Measurements from ENCODE around the gene PDLIM5. TPM values are rescaled to one million over a fixed set of nuclear protein-coding genes. Genes with fewer than 3 reads are reported as not detected.
A peak's percentile ranks its signal among the peaks of the same experiment; 100 is the strongest.

The PDLIM5 gene
- total RNA-seq, 1 experiment from 2014 or later = 38.9 TPM

DNA sequence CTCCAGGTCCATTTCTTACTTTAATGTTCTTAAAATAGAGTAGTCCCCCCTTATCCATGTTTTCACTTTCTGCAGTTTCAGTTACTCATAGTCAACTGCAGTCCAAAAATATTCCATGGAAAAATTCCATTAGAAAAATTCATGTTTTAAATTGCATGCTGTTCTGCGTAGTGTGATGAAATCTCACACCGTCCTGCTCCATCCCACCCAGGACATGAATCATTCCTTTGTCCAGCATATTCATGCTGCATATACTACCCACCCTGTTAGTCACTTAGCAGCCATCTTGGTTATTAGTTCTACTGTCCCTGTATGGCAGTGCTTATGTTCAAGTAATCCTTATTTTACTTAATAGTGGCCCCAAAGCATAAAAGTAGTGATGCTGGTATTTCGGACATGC is 5.4 kb upstream of the PDLIM5 start:
- no peaks in the 10 kb centered on the region for H3K36me3 ChIP-seq
- no peak overlapping the region for H3K4me3 ChIP-seq
- no peaks in the 10 kb centered on the region for H3K27me3 ChIP-seq
- no peak overlapping the region for H3K27ac ChIP-seq
- no peaks in the 10 kb centered on the region for H3K9me3 ChIP-seq (replicated peaks)
- no peak for DNase-seq
- no peaks in the 10 kb centered on the region for H3K4me1 ChIP-seq

DNA sequence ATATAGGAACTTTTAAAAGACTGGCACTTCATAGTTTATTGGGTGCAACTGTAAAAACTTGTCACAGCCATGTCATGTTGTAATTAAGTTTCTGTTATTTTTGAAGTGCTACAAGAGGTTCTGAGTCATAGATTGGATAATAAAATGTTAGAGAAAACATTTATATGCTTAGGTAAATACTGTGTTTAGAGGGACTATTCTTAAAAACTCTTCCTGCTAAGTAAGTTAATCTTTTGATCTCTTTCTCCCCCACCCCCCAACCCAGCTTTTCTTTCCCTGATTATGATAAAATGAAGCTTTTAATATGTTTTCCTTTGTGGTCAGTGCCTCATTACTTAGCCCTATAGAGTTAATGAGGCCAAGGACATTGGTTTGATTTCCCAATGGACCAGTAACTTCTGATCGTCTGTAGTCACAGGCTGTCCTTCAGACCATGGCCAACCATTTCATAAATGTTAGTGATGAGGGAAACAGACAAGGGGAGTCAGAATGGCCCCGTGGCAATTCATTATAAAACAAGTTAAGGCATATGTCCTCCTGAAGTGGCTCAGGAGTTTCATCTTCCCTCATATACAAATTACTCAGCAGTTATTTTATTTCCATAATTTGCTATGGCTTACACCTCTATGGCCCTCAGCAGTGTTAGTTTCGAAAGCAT is 3.9 kb upstream of the PDLIM5 start:
- Histone ChIP-seq H3K27me3 (no peaks in the 10 kb centered on the region), H3K36me3 (no peaks in the 10 kb centered on the region), H3K4me1 (no peaks in the 10 kb centered on the region), H3K9me3 (replicated peaks) (no peaks in the 10 kb centered on the region), H3K4me3 (no peak overlapping the region), H3K27ac (no peak overlapping the region)
- DNase-seq = no peak

DNA sequence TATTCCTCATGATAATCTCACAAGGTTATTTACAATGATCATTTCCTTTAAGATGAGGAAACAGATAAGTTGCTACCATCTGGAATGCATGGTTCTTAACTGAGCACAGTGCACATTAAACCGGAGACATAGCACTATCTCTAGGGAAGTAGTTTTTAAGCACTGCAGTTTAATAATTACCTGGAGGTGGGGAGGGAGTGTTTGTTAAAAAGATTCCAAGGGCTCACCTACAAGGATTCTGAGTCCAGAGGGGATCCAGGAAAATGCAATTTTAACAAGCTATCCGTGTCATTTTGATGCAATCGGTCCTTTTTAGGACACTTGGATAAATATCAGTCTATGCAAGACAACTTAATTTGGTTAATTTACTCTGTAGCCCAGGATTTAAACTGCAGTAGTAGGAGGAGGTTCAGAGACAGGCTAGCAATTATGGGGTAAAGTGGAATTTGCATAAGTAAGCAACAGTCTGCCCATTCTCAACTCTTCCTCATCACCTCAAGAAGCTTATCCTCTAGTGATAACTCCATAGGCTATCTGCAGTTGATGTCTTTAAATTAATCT is 2.8 kb upstream of the PDLIM5 start:
- peaks cover 9% of the 10 kb centered on the region for H3K4me1 ChIP-seq
- no peak for DNase-seq
- no peak overlapping the region for H3K27ac ChIP-seq
- H3K27me3 ChIP-seq = no peaks in the 10 kb centered on the region
- no peak overlapping the region for H3K4me3 ChIP-seq
- H3K9me3 ChIP-seq (replicated peaks) = no peaks in the 10 kb centered on the region
- H3K36me3 ChIP-seq = no peaks in the 10 kb centered on the region

DNA sequence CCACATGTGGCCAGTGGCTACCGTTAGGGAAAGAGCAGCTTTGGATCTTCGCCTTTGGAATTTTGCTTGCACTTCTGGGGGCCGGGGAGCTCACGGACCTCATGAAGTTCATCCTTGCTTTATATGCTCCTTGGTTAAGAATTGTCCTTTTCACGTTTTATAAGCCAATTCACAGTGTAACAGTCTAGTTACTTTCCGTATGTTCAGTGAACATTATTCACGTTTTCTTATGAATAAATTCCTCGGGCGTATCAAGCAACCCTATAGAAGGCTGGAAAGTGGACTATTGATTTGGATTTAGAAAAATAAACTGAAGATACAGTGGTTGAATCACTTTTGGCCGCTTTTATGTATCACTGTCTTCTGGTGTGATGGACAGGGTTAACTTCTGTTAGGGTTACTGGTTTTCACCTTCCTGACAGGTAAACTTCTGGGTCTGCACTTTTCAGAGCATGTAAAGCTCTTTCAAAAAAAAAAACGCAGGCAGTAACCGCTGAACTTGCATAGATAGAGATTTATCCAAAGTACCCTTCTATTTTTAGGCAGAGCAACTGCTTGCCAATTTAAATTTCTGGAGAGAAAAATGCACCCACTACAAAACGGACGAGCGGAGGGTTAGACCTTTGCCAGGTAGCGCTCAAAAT is 569 bp upstream of the PDLIM5 start:
- Histone ChIP-seq H3K27me3 (no peaks in the 10 kb centered on the region), H3K4me1 (peaks cover 9% of the 10 kb centered on the region), H3K4me3 (peak overlapping the region; percentile 90), H3K36me3 (no peaks in the 10 kb centered on the region), H3K9me3 (replicated peaks) (no peaks in the 10 kb centered on the region), H3K27ac (no peak overlapping the region; the same call in 1 of the 2 replicates)
- DNase-seq = peak in 1 of 2 experiments; percentile 54

DNA sequence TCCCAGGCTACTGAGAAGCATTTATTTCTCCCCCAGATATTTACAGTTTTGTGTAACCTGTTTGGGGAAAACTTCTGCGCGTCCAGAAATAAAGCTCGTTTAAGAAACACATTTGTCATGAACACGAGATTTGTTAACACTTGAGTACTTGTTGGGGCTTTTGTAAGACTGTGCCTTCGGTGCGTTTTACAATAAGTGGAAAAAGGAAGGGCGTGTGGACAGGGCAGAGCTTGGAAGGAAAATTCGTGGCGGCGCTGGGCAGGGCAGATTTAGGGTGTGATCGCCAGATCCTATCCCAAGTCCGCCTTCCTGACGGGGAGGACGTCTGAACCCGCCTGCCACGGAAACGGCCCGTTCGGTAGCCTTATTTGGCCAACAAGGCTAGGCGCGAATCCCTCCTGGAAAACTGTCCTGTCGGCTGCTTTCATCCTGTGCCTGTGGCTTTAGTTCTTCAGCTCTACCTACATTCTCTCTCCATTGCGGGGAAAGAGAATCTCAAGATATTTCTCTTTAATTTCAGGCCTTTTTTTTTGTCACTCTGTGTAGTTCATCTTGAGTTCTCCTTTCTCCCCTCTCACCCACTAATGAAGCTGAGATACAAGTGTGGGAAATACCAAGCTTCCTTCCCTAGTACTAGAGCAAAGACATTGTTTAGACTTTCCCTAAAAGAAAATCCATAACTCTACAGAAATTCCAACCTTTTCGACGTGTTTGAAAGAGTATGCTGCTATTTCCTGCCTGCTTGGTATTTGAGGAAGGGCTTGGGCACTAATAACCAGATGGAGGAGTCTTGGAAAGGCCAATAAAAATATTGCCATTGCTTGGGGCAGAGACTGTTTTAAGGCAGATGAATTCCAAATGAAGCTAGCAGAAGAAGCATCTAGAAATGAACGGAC is 982 bp downstream of the PDLIM5 start:
- H3K27me3 ChIP-seq = no peaks in the 10 kb centered on the region
- peaks cover 13% of the 10 kb centered on the region for H3K4me1 ChIP-seq
- peak; percentile 85 for DNase-seq
- peak overlapping the region; percentile 31; the same call in 1 of the 2 replicates for H3K27ac ChIP-seq
- H3K9me3 ChIP-seq (replicated peaks) = no peaks in the 10 kb centered on the region
- H3K36me3 ChIP-seq = no peaks in the 10 kb centered on the region
- peak overlapping the region; percentile 90 for H3K4me3 ChIP-seq

DNA sequence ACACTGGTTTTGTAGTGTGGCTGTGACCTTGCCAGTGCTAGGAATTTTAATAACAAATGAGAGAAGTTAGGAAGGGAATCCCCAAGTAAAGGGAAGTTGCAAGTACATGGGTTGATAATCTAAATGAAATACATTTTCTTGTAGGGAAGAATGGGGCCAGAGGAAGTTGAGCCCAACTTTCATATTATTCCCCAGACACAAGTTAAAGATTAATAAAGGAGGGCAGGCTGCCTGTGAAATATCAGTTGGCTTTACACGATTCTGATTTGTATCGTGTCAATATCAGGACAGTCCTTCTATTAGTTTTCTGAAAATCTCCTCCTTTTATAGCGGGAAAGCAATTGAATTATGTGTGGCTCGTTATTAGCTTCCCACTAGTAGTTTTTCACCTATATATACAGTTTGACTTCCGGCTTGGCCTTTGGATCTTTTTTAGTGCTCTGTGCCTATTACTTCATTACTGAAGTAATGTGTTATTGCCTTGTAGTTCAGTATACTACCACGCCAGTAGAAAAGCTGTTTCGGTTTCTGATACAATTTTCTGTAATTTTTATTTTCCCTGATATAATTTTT is 1.7 kb downstream of the PDLIM5 start:
- no peaks in the 10 kb centered on the region for H3K9me3 ChIP-seq (replicated peaks)
- H3K27ac ChIP-seq = no peak overlapping the region
- peaks cover 20% of the 10 kb centered on the region for H3K4me1 ChIP-seq
- no peaks in the 10 kb centered on the region for H3K36me3 ChIP-seq
- no peak for DNase-seq
- H3K4me3 ChIP-seq = peak overlapping the region; percentile 90
- H3K27me3 ChIP-seq = no peaks in the 10 kb centered on the region

DNA sequence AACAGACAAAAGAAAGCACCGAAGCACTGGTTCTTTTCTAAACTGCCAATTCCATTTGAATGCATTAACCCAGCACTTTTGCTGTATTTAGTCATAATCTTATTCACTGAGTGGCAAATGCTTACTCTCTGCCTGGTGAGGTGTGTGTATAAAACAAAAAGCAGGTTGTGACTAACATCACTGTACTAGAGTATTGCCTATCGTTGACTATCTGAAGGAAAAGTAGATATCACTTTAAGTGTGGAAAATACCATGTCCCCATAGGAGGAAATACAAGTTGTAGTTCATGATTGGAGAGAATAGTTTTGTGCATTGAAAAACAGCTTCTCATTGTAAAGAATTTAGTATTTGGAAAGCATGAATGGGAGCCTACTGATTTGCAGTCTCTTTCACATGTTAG is 2.7 kb downstream of the PDLIM5 start:
- H3K4me1 ChIP-seq = peaks cover 29% of the 10 kb centered on the region
- no peaks in the 10 kb centered on the region for H3K9me3 ChIP-seq (replicated peaks)
- DNase-seq = no peak
- H3K27ac ChIP-seq = no peak overlapping the region
- H3K36me3 ChIP-seq = no peaks in the 10 kb centered on the region
- no peak overlapping the region for H3K4me3 ChIP-seq
- no peaks in the 10 kb centered on the region for H3K27me3 ChIP-seq

DNA sequence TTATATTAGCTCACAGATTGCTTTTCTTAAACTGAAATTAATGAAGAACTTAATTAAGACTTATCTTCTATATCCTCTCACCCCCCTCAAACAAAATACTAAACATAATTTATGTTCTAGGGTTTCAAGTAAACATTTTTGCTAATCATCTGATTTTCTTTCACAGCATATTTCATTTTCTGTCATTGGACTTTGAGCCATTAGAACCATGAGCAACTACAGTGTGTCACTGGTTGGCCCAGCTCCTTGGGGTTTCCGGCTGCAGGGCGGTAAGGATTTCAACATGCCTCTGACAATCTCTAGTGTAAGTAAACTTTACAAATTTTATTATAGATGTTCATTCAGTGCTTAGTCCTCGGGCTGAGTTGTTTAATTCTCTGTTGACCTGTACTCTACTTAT is 3.3 kb downstream of the PDLIM5 start:
- no peak overlapping the region for H3K27ac ChIP-seq
- no peaks in the 10 kb centered on the region for H3K27me3 ChIP-seq
- no peaks in the 10 kb centered on the region for H3K9me3 ChIP-seq (replicated peaks)
- no peak overlapping the region for H3K4me3 ChIP-seq
- H3K4me1 ChIP-seq = peaks cover 36% of the 10 kb centered on the region
- no peaks in the 10 kb centered on the region for H3K36me3 ChIP-seq
- no peak for DNase-seq

DNA sequence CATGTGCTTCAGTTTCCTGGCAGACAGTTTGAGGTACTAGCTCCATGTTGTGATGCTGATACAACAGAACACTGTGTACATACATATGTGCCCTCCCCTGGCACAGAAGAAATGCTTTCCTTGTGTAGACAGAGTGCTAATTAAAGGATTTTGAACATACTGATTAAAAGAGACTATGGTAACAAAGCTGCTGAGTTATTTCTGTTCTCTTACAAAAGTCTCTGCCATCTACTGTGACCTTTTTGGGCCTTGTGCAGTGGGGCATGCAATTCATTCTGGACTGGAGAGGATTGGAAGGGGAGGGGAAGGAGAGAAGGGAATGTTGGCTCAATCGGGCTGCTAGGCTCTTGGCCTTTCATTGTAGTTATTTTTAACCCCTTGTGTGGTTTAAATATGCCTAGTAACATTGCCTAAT is 6.0 kb downstream of the PDLIM5 start:
- peak; percentile 29 to 56 for DNase-seq
- H3K36me3 ChIP-seq = no peaks in the 10 kb centered on the region
- H3K9me3 ChIP-seq (replicated peaks) = no peaks in the 10 kb centered on the region
- no peak overlapping the region for H3K4me3 ChIP-seq
- H3K27ac ChIP-seq = no peak overlapping the region; the same call in 1 of the 2 replicates
- H3K4me1 ChIP-seq = peaks cover 37% of the 10 kb centered on the region
- H3K27me3 ChIP-seq = no peaks in the 10 kb centered on the region

DNA sequence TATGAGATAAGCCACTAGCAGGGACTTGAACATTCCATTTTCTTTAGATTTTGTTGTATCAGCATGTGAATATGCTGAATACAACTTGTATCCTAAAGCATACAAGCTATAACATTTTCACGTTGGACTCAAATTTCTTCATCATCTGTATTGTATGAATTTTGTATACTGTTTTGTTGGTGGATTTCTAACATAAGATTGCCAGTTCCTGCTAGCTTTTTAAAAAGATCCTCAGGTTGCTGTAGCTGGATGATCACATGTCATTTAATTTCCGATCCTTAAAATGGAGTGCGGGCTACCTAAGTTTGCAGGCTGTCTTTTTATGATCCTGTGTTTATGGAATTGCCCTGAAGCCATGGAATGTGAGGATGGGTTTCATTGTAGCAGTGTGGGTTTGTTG is 6.9 kb downstream of the PDLIM5 start:
- H3K27me3 ChIP-seq = no peaks in the 10 kb centered on the region
- peaks cover 30% of the 10 kb centered on the region for H3K4me1 ChIP-seq
- DNase-seq = peak in 1 of 2 experiments; percentile 40
- no peaks in the 10 kb centered on the region for H3K36me3 ChIP-seq
- H3K27ac ChIP-seq = peak overlapping the region; percentile 14; the same call in 1 of the 2 replicates
- H3K9me3 ChIP-seq (replicated peaks) = no peaks in the 10 kb centered on the region
- no peak overlapping the region for H3K4me3 ChIP-seq

DNA sequence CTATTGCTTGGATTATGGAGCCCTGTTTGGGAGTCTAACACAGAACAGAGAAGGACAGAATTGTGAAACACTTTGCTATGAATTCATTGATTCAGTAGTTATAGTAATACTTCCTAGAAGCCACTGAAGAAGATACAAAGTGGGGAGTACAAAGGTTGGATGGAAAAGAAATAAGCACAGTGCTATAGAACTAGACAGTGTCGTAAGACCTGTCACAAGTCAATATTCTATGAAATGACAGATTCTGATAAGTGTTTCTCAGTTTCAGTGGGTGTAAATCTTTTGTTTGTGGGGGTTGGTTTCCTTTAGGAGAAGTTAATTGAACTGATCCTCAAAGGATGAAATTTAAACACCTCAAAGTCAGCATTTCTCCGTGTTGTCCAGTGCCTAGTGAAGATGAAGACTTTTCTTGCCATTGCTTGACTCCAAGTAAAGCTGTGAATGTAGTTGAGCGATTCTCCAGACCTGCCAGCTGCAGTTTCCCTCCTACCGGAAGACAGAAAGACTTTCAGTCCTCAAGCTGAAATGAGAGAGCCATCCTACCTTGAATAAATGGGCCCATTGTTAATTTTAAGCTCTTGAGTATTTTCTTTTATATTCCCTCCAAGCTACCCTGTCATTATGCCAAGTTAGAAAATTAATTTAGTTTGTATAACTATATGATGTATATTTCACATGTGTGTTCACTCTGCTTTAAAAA is 7.9 kb downstream of the PDLIM5 start:
- peak; percentile 32 to 77 for DNase-seq
- Histone ChIP-seq H3K4me1 (peaks cover 29% of the 10 kb centered on the region), H3K4me3 (no peak overlapping the region), H3K36me3 (no peaks in the 10 kb centered on the region), H3K9me3 (replicated peaks) (no peaks in the 10 kb centered on the region), H3K27me3 (no peaks in the 10 kb centered on the region), H3K27ac (peak overlapping the region; percentile 14; the same call in 1 of the 2 replicates)

DNA sequence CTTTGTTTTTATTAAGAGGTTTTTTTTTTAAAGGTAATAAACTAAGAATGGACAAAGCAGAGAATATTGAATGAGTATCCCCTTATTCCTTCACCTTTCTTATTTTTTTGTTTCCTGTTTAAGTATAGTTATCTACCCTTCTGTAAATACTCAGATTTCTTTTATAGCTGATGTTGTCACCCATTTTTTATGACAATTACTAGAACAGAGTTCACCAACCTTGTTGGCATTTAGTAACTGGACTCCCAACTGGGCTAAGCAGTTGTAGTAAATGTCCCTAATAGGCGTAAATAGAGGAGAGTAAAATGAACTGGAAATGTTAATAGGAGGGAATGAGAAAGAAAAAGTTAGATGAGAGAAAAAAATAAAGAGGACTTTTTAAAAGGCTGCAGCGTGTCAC is 9.8 kb downstream of the PDLIM5 start:
- H3K27me3 ChIP-seq = no peaks in the 10 kb centered on the region
- peaks cover 29% of the 10 kb centered on the region for H3K4me1 ChIP-seq
- no peak for DNase-seq
- H3K4me3 ChIP-seq = no peak overlapping the region
- H3K27ac ChIP-seq = no peak overlapping the region
- no peaks in the 10 kb centered on the region for H3K36me3 ChIP-seq
- H3K9me3 ChIP-seq (replicated peaks) = no peaks in the 10 kb centered on the region

DNA sequence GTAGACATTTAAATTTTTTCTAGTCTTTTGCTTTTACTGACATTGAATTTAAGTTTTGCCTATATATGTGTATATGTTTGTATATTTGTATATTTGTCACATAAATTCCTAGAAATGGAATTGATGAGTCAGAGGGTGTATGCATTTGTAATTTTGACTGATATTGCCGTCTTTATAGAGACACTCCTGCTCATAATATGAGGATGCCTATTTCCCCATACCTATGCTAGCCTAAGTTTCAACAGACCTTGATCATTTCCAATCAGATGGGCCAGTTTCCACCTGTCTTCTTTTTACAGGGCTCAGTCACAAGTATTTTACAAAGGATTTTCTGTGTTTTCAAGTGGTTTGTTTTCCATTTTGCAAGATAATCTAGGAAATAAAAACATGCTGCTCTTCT is 10.8 kb downstream of the PDLIM5 start:
- Histone ChIP-seq H3K27ac (no peak overlapping the region), H3K27me3 (no peaks in the 10 kb centered on the region), H3K36me3 (no peaks in the 10 kb centered on the region; the same call in 1 of the 2 replicates), H3K4me1 (peaks cover 26% of the 10 kb centered on the region), H3K4me3 (no peak overlapping the region), H3K9me3 (replicated peaks) (no peaks in the 10 kb centered on the region)
- no peak for DNase-seq

DNA sequence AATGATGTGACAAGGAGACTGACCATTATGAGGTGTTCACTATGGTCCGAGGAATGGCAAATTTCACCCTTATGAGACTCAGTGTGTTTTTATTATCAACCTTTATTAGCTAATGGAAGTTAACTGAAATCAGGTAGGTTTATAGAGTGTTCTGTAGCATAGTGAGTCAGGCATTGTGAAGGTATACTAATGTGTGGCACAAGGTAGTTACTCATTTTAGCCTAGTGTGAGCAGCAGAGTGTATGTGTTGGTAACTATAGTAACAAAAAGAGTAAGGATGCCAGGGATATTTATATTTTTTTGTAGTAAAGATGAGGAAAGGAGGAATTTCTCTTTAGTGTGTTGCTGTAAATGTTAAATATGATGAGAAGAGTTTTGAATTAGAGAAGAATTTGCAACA is 12.0 kb downstream of the PDLIM5 start:
- no peak for DNase-seq
- Histone ChIP-seq H3K4me1 (peaks cover 14% of the 10 kb centered on the region), H3K36me3 (no peaks in the 10 kb centered on the region; the same call in 1 of the 2 replicates), H3K27ac (no peak overlapping the region), H3K4me3 (no peak overlapping the region), H3K9me3 (replicated peaks) (no peaks in the 10 kb centered on the region), H3K27me3 (no peaks in the 10 kb centered on the region)

Data from SJCRH30 (cell line).